ENCODE measurements around the gene CLDN9.

- TF ChIP-seq POLR2A (IDR thresholded peaks at IDR 0.05), result no peak
- TF ChIP-seq CTCF (IDR thresholded peaks at IDR 0.05), result peak in 1 of 4 experiments; percentile 13
- no peak for TF ChIP-seq POLR2AphosphoS5 (IDR thresholded peaks at IDR 0.05)
Measured at GRCh38 chr16:3017794-3018506, 5.2 kb downstream of the CLDN9 start, which contains the start of gene CLDN6.

All from gastroesophageal sphincter (tissue), 3 donors.